GM21717 (cell line): ENCODE data around the gene CCDC86.

ENCODE experiments used
- ATAC-seq: cut with Tn5 transposase; IDR thresholded peaks from one replicate; pipeline ENCODE4 v1.9.1; 2021; ENCODE audit warnings: mild to moderate bottlenecking, moderate library complexity; ENCODE audit not compliant: unreplicated experiment

CCDC86 gene

DNA sequence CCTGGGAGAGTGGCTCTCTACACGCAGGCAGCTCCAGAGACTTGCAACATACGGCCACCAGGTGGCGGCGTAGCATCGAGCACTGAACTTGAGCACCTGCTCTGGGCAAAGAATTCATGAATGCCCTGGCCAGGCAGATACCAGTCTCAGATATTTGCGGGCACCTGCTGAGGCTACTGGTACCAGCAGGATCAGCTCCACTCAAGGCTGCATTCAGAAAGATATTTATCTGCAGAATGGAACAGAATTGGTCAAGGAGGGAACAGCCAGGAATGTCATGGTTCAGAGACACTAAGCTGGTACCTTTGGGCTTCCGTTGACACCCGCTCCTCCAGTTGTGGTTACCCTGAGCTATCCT, 10.8 kb upstream of the CCDC86 start:
- ATAC-seq: no peak

DNA sequence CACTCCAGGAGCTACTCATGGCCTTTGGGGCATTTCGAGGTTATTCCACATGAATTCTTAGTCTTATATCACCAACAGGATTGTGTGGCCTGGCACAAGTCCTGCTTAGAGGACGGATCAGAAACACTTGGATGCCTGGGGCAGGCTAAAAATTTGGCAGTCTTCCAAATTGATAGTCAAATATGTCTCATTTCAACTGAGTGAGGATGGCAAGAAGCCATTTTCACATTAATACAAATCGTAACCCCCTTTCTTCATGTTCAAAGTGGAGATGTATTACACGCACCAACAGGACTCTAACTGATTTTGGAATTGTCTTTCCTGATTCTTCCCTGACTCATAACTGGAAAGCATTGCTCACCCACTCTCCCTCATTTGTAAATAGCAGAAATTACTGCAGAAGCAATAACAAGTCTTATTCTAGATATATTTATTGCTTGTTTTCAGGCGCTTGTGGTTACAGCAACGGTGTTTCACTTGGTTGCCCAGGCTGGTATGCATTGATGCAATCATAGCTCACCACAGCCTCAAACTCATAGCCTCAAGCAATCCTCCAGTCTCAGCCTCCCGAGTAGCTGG, 10.3 kb upstream of the CCDC86 start:
- no peak for ATAC-seq

DNA sequence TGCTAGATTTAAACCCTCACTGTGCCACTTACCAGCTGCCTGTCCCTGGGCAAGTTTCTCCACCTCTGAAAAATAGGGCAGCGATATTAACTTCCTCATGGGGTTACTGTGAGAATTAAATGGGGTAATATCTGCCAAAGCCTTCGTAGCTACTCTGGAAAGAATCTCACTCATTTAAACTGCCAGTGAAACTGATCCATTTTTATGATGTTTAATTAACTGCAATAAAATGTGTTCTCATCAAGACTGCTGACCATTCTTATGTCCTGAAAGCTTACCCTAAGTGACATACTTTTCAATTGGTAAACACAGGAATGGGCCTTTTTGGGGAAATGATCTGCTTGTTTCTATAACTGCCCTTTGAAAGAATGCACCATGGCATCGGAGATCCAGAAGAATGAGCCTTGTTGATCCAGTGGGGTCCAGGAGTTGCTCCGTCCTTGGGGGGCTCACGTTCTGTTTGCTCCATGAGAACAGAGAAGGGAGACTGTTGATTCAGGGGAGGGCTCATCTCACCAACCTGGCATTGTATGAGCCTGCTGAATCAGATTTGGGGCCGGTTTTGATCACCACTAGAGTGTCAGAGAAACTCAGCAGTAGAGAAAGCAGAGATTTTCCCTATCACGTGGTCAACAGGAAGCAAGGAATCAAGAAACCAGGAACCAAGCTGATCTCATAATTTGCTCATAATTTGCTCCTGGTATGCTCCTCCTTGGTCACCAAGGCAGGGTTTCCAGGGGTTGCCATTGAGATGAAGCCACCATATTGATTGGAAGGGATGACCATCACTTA, 7.0 kb upstream of the CCDC86 start:
- no peak for ATAC-seq

DNA sequence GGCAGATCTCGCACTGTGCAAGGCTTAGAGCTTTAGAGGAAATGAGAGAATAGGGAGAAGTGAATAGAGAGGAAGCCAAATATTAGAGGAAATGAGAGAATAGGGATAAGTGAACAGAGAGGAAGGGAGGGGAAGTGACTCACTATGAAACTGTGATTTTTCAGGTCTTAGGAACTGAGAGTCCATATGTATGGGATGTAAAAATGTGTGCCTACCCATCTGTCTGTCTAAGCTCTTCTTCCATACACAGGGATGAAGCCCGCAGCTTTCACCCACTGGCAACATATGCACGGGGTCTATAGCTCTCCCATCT, 6.4 kb upstream of the CCDC86 start:
- no peak for ATAC-seq

DNA sequence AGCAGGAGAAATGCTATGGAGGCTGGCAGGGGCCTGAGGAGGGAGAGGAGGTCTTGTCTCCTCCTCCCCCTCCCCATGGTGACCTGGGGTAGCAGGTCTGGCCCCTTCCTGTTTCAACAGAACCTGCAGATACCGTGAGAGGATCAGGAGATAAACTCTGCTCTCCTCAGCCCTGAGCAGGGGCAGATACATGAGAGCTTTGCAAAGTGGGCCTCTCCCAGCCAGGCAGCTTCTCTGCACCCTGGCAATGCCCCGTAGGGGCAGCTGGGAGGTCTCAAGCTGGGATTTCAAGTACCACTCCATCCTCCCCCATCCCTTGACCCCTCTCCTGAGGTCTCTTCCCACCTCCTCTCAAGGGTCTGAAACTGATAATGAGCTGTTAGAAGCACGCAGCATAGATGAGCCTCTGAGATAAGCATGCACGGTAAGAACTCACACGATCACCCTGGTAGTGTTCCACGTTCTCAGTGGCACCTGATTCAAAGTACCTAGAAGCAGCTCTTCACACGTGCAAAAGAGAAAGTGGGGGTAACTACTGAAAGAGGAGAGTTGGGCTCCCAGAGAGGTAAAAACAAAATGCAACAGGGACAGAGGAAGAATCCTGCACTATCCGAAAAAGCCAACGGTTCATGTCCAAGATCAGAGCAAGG, 4.9 kb upstream of the CCDC86 start:
- ATAC-seq: no peak

DNA sequence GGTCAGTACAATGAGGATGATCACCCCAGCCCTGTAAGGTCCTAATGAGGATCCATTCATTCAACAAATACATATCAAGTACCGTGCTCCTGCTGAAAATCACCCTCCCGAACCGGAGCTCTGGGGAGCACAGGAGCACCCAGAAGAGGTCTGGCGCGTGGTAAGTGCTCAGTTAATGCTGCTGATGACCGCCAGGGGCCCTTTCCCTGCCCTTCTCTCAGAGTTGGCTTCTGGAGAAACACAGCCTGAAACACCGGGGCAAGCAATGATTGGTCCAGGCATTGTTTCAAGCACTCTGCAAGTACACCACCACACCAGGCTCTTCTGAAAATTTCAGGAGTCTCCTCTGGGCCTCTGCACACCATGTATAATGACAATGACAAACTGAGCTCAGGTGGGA, 3.8 kb upstream of the CCDC86 start:
- no peak for ATAC-seq

DNA sequence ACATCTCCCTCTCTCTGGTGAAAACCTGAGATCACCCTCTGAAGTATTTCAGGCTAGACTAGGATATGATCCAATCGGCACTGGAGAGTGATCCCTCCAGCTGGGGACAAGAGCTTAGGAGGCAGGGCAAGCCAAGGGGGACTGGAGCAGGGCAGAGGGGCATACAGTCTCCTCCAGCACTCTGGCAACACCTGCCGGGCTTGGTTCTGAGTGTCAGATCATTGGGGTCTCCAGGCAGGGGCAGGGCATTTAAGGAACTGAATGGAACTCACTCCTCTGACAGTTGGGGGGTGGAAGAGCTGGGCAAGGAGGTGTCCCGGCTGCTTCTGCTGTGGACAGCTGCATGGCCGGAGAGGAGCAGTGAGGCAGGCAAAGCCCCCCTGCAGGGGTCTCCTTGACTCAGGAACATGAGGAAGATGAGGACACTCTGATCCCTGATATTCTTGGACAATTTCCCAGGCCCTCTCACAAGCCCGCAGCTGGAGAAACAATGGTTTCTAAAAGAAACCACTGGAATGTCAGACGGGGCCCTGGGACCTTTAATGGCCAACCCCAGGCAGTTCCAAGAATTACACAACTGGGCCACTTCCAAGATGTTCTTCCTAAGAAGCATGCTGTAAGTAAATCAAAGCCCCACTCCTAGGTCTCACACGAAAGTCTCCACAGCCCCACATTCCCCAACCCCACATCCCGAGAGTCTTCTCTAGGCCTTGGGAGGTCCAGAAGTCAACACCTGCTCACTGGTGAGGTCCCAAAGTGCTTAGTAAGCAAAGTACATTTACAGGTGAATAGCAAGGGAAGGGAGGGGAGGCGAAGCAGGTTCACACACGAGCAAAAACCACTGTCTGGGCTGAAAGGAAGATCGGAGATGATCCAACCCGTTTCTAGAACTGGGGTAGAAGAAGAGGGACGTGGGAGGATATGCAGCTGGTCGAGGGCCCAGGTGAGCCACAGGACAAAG, 1.2 kb upstream of the CCDC86 start:
- no peak for ATAC-seq

DNA sequence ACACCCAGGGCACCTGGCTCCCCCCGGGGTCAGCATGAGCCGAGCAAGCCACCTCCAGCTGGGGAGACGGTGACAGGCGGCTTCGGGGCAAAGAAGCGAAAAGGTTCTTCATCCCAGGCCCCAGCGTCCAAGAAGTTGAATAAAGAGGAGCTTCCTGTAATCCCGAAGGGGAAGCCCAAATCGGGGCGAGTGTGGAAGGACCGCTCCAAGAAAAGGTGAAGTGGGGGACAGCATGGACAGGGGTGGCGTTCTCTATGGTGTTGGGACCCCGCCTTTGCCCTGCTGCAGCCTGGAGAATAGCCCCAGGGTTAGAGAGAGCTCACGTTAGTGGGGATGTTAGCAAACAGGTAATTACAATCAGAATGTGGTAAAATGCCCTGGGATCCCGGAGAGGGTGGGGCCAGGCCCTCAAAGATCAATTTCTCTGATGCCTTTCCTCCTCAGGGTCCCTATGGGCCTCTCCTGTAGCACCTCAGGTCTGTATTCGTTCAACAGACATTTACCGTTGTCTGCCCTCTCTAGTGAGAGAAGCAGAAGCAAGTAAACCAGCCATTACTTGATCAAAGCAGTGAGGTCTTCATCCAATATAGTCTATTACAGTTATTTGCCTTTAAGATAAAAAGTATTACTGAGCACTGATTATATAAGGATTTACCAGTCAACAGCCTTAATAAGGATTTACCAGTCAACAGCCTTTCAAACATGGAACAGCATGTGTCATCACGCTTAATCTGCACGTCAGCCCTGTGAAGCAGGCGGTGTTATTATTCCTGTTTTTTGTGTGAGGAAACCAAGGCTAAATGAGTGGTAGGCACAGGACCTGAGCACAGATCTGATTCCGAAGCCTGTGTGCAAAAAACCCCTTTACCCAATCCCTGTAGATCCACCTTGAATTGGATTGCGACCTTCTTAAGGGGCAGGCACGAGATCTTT, 1.0 kb downstream of the CCDC86 start:
- ATAC-seq: no peak

DNA sequence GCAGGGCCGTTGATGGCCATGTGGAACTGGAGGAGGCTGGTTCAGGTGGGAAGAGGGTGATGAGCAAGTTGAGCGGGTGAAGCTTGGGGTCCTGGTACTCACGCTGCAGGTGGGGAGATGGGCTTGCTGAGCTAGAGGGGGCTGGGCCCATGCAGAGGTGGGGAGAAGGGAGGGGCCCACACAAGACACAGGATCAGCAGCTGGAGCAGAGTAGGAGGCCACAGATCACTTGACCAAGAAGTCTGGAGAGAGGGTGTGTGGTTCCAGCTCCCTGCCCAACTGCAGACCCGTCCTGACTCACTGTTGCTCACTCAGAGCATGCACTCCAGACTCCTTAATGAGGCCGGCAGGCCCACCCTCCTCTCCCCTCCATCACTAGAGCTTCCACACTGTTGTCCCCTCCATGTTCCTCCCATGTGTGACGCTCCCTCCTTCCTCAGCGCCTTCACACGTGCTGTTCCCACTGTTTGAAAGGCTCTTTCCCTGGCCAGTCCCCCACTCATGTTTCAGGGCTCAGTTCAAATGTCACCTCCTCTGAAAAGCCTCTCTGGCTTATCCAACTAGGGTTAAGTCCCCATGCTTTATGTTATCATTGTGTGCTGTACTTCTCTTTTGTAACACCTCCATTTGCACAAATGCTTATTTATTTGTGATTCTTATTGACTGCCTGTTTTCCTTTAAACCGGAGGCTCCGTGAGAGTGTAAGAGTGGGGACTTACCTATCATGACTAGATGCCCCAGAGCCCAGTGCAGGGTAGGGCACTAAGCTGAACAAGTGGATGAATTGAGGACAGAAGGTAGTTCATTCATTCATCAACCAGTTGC, 2.3 kb downstream of the CCDC86 start:
- ATAC-seq: no peak

DNA sequence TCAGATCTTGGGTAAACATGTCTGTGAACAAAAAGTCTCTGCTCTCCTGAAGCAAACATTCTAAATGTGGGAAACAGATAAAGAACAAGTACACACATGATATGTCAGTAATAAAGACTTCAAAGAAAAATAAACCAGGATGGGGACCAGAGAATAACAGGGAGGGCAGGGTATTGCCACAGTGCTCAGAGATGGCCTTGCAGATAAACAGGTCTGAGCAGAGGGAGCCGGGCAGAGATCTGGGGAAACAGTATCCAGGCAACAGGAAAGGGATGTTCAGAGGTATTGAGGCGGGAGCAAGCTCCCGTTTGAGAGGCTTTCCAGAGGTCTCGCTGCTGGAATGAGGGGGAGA, 2.9 kb downstream of the CCDC86 start:
- no peak for ATAC-seq

DNA sequence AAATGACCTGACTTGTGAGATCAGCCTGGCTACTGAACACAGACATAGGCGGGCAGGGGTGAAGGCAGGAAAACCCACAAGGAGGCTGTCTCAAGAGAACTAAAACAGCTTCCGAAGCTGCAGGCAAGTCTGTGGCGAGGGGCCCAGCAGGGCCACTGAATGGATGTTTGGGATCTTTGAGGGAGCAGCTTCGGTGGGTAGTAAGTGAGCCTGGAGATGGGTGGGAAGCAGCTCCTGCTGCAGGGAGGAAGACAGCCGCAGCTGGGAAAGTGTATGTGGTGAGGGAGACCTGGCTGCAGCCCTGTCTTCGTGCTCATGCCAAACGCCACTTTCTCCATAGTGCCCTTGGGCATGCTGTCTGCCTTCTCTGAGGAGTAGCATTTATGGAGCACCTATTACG, 3.4 kb downstream of the CCDC86 start:
- ATAC-seq: no peak

DNA sequence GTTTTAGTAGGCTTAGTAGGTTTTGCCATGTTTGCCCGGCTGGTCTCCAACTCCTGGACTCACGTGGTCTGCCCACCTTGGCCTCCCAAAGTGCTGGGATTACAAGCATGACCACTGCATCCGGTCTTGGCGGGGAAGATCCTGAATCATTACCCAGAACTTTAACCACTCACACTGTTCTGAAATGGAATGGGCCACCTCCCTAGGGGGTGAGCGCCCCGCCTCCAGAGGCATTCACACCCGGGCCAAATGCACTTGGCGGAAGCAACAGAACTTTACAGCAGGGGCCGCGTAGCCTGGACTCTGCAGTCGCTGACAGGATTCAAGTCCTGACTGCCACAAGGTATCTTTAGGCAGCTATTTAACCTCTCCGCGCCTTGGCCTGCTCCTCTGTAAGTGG, 5.4 kb downstream of the CCDC86 start:
- no peak for ATAC-seq

DNA sequence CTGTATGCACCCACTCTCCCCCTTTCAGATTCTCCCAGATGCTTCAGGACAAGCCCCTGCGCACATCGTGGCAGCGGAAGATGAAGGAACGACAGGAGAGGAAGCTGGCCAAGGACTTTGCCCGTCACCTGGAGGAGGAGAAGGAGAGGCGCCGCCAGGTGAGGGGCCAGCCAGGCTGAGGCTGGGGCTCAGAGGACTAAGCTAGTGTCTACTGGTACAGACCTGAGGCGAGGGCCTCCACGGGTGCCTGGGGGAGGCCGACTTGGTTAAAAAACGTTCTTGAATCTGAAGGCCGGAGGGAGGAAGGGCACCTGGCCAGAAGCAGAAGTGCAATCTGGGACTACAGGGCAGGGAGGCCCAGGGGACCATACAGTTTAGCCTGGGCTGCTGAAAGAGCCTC, 6.0 kb downstream of the CCDC86 start:
- ATAC-seq: no peak

DNA sequence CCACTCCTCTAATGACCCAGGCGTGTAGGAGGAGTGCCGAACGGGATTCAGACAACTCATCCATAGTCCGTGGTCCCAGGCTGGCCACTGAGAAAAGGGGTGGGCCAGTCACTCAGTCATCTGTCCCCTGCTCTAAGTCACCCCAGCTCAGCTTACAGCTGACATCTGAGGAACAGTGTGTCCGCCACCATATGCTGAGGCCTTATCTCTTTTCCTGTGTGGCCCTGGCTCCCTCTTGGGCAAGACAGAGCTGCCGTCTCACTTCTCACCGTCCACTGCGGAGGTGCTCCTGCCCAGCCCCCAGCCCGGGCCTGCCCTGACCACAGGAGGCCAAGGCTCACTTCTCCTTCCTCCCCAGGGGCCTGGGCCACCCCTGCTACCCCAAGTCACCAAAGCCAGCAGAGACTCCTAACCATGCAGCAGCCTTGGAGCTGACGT, 6.8 kb downstream of the CCDC86 start:
- ATAC-seq: no peak

DNA sequence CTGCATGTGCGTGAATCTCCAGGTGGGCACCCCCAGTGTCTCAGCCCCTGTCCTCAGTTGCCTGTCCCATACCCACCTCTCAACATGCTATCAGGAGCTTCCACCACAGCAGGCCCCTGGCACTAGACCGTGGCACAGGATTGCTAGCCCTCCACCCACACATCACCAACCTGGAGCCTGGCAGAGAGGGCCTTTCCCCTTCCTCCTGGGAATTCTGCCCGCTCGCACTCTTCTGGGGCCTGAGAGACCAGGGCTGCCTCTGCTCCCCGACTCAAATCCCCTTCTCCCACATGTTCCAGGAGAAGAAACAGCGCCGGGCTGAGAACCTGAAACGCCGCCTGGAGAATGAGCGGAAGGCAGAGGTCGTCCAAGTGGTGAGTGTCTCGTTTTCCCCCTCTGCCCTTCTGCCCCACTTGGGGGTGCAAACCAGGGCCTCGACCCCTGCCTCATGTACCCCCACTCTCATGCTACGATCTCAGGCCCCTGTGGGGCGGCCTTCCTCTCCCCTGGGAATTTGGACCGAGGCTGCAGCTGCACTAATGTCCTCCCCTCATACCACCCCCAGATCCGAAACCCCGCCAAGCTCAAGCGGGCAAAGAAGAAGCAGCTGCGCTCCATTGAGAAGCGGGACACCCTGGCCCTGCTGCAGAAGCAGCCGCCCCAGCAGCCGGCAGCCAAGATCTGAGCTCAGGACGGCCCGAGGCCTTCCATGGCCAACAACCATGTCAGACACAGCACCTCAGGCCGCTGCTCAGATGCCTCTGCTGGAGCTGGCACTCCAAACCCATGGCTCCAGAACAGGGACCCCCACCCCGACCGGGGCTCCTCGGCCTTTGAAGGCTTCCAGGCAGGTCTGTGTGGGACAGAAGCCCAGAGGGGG, 8.0 kb downstream of the CCDC86 start:
- no peak for ATAC-seq

DNA sequence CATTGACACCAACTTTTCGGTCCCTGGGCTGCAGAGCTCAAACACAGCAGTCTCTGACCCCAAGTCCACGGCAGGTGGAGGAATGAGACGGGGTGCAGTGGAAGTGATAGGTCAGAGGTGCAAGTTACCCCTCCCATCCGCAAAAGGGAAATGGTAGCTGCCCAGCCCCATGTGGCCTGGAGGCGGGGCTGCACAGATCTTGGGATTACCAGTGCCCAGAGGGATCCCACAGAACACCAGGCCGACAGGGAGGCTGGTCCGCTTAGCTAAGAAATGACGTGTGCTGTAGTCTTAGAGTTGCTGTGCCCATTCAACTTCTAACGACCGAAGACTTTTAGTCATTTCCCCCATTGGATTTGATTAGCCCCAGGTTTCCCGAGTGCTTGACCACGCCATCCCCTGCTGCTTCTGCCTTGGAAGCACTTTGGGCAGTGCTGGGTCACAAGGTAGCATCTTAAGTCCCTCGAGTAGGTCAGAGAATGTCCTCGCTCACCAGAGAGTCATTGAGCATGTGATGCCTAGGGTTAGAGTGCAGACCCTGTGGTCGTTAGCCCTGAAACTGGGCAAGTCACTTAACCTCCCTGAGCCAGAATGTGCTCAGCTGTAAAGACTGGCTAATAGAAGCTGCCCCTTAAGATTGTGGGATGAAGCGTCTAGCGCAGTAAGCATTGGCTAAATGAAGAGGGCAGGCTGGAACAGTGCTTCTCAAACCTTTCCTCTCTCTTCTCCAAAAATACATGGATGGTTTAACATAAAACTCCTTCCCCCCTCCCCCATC, 9.6 kb downstream of the CCDC86 start:
- no peak for ATAC-seq

DNA sequence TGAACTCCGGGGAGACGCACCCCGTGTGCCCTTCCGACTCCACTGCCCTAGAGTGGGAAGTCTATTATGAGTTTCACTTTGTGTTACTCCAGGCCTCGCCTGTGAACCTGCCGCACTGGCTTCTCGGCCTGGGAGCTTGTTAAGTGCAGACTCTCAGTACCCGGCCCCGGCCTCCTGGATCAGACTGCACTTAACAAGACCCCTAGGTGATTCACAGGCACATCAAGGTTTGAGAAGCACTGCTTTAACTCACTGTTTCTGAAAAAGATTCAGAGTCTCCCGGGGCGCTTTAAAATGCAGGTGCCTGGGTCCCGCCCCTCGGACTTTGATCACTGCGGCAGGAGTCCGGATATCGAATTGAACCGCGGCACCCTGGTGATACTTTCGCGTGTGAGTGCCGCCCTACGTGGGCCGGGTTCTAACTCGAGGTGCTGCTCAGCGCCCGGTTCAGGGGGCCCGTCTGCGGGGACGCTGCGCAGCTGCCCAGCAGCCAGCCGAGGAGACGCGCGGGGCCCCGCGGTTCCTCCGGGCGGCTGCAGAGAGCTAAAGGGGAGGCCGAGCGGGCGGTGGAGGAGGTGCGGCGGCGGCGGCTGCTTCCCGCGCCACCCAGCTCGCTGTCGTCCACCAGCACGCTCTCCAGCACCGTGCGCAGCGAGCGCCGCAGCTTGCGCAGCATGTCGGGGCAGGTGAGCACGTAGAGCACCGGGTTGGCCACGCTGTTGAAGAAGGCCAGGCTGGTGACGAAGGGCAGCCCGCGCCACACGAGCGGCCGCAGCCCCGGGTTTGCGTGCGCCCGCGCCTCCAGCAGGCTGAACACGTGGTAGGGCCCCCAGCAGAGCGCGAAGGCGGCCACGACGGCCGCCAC, 10.4 kb downstream of the CCDC86 start:
- ATAC-seq: no peak
